ENCODE data around the gene MMP24.
"Not testable (repeated sequence)": the region's sequence is repeated elsewhere in the genome, so short reads cannot be mapped to it uniquely, and the experiment has no call there.

The MMP24 gene

GRCh38 chr20:35226126-35226883 is at the start of gene MMP24:
MMP24 (plus strand) TSS chr20:35226690; CDS start chr20:35226739, 49 bp downstream.
- no peak for DNase-seq

GRCh38 chr20:35179292-35180212 is 46.9 kb upstream of the MMP24 start:
- no peak for DNase-seq

GRCh38 chr20:35180266-35180665 is 46.2 kb upstream of the MMP24 start:
- DNase-seq: no peak

- DNase-seq: no peak
These were observed 44.8 kb upstream of the MMP24 start for GRCh38 chr20:35181731-35182130.

GRCh38 chr20:35186691-35187289 is 39.7 kb upstream of the MMP24 start:
- not testable (repeated sequence) for DNase-seq

- DNase-seq: no peak
These were observed 38.8 kb upstream of the MMP24 start for GRCh38 chr20:35187584-35188190.

- not testable (repeated sequence) for DNase-seq
These were observed 37.3 kb upstream of the MMP24 start for GRCh38 chr20:35189223-35189622.

- no peak for DNase-seq
These were observed 35.9 kb upstream of the MMP24 start for GRCh38 chr20:35190556-35190955.

GRCh38 chr20:35191419-35192117 is 34.9 kb upstream of the MMP24 start:
- no peak for DNase-seq

- DNase-seq: no peak
These were observed 34.2 kb upstream of the MMP24 start for GRCh38 chr20:35192118-35192872.

- not testable (repeated sequence) for DNase-seq
These were observed 33.3 kb upstream of the MMP24 start for GRCh38 chr20:35193031-35193791.

GRCh38 chr20:35196313-35196712 is 30.2 kb upstream of the MMP24 start:
- DNase-seq: no peak

GRCh38 chr20:35199740-35200139 is 26.8 kb upstream of the MMP24 start:
- DNase-seq: no peak

GRCh38 chr20:35200267-35200666 is 26.2 kb upstream of the MMP24 start:
- no peak for DNase-seq

GRCh38 chr20:35201467-35201866 is 25.0 kb upstream of the MMP24 start:
- DNase-seq: not testable (repeated sequence)

- no peak for DNase-seq
These were observed 19.7 kb upstream of the MMP24 start for GRCh38 chr20:35206802-35207201.

GRCh38 chr20:35207950-35208611 is 18.4 kb upstream of the MMP24 start:
- DNase-seq: peak; percentile 46

GRCh38 chr20:35215066-35215956 is 11.2 kb upstream of the MMP24 start:
- DNase-seq: no peak

- no peak for DNase-seq
These were observed 9.9 kb upstream of the MMP24 start for GRCh38 chr20:35216541-35216940.

Measured in DMS153 (cell line).